GM23248 (cell line): ENCODE results near the gene HSP90AB1. TPM values are rescaled to one million over a fixed set of nuclear protein-coding genes. Genes with fewer than 3 reads are reported as not detected.

Experiments used
- DNase-seq: peaks from one replicate; pipeline ENCODE4 v3.0.0-alpha.2; 2015
- H2AFZ ChIP-seq: fragments of 200-600 bp; sonication (generic); 2 replicates; pipeline ENCODE4 v1.6.1; 2016; ENCODE audit warnings: antibody characterized with exemption
- H3F3A ChIP-seq: fragments of 200-600 bp; sonication (generic); 2 replicates; pipeline ENCODE4 v1.6.1; 2016; ENCODE audit warnings: mild to moderate bottlenecking, antibody characterized with exemption, mixed run types; ENCODE audit not compliant: insufficient read depth
- H3K27ac ChIP-seq: fragments of 200-600 bp; sonication (generic); 2 replicates; pipeline ENCODE4 v1.5.1; 2016; ENCODE audit warnings: mild to moderate bottlenecking
- H3K27me3 ChIP-seq: fragments of 200-600 bp; sonication (generic); replicated peaks from 2 replicates; pipeline ENCODE4 v1.6.1; 2016; ENCODE audit warnings: mild to moderate bottlenecking; ENCODE audit not compliant: insufficient read depth
- H3K36me3 ChIP-seq: fragments of 200-600 bp; sonication (generic); 2 replicates; pipeline ENCODE4 v1.6.1; 2016; ENCODE audit warnings: low read depth, mild to moderate bottlenecking
- H3K4me1 ChIP-seq: fragments of 200-600 bp; sonication (generic); 2 replicates; pipeline ENCODE4 v1.6.1; 2016; ENCODE audit warnings: mild to moderate bottlenecking; ENCODE audit not compliant: insufficient read depth
- H3K4me2 ChIP-seq: fragments of 200-600 bp; sonication (generic); one replicate; pipeline ENCODE4 v1.6.1; 2016; ENCODE audit warnings: mild to moderate bottlenecking; ENCODE audit not compliant: unreplicated experiment
- H3K4me3 ChIP-seq: fragments of 200-600 bp; sonication (generic); 2 replicates; pipeline ENCODE4 v1.5.1; 2016; ENCODE audit warnings: mild to moderate bottlenecking
- H3K79me2 ChIP-seq: fragments of 200-600 bp; sonication (generic); 2 replicates; pipeline ENCODE4 v1.6.1; 2016; ENCODE audit warnings: mild to moderate bottlenecking; ENCODE audit not compliant: insufficient read depth
- H3K9ac ChIP-seq: fragments of 200-600 bp; sonication (generic); 2 replicates; pipeline ENCODE4 v1.6.1; 2016; ENCODE audit warnings: mild to moderate bottlenecking
- H3K9me2 ChIP-seq: fragments of 200-600 bp; sonication (generic); 2 replicates; pipeline ENCODE4 v1.6.1; 2016; ENCODE audit warnings: mixed run types, mild to moderate bottlenecking, moderate library complexity; ENCODE audit not compliant: insufficient read depth
- H3K9me3 ChIP-seq: fragments of 200-600 bp; sonication (generic); one replicate; pipeline ENCODE4 v1.6.1; 2017; ENCODE audit warnings: low read depth
- H4K20me1 ChIP-seq: fragments of 200-600 bp; sonication (generic); 2 replicates; pipeline ENCODE4 v1.6.0; 2016; ENCODE audit not compliant: insufficient read depth
- EZH2 ChIP-seq: fragments of 200-600 bp; sonication (generic); IDR thresholded peaks from 2 replicates; pipeline ENCODE4 v1.6.1; 2018; ENCODE audit warnings: antibody characterized with exemption, mild to moderate bottlenecking; ENCODE audit not compliant: insufficient read depth, poor library complexity, severe bottlenecking
- EZH2phosphoT487 ChIP-seq: fragments of 200-600 bp; sonication (generic); IDR thresholded peaks from 2 replicates; pipeline ENCODE4 v1.6.1; 2018; ENCODE audit warnings: antibody characterized with exemption, moderate library complexity, mild to moderate bottlenecking, low read depth; ENCODE audit not compliant: insufficient read depth
- WGBS, 2 experiments: methylation state at CpG; one replicate each; pipeline ENCODE4 v1.1.6; 2015 to 2017; ENCODE audit warnings: low lambda C conversion rate in 2 of 2, low coverage in 1 of 2; ENCODE audit errors: missing lambda C conversion rate in 2 of 2; 5-methylcytosine and 5-hydroxymethylcytosine counted together
- in situ Hi-C: fragments of 300-500 bp; cut with MboI; formaldehyde crosslinking; loops from 2 replicates; pipeline ENCODE4 v1.15.0; 2020
- polyA plus RNA-seq: library from polyadenylated mRNA; unstranded; fragments of >200 nt; fragmentation: Nextera tagmentation; extraction: Ambion mirVana; gene quantifications from 2 replicates; pipeline ENCODE4 v1.2.1, GENCODE V29; 2016
- total RNA-seq: library from RNA; depleted of rRNA; stranded (reverse); fragments of >200 nt; shearing (Covaris generic); gene quantifications from 2 replicates; pipeline ENCODE4 v1.2.3, GENCODE V29; 2014

The HSP90AB1 gene
- total and polyA plus RNA-seq, 2 experiments from 2014 or later = 392 to 732 TPM

GRCh38 chr6:44297063-44298038 is 50.5 kb downstream of the HSP90AB1 start:
- Histone ChIP-seq H3K36me3 (no peaks in the 10 kb centered on the region; the same call in 1 of the 2 replicates), H3K27ac (no peak overlapping the region), H3K79me2 (no peaks in the 10 kb centered on the region), H2AFZ (no peak overlapping the region; the same call in 1 of the 2 replicates), H4K20me1 (no peaks in the 10 kb centered on the region), H3K4me1 (no peaks in the 10 kb centered on the region), H3K4me2 (peak overlapping the region; percentile 44), H3F3A (peaks cover 6% of the 10 kb centered on the region; the same call in 1 of the 2 replicates), H3K9ac (no peak overlapping the region), H3K9me3 (no peaks in the 10 kb centered on the region), H3K27me3 (peaks cover 49% of the 10 kb centered on the region), H3K4me3 (peak overlapping the region; percentile 62), H3K9me2 (no peaks in the 10 kb centered on the region)
- WGBS, 2 experiments = 2 to 3% methylated on average over 61 to 63 of the region's 86 CpGs
- DNase-seq = peak; percentile 65
- in situ Hi-C loops = no loop called here
- no peak for TF ChIP-seq EZH2
- 0 out of 2 replicates have a peak, but pooled peaks have one; percentile 19 for TF ChIP-seq EZH2phosphoT487

GRCh38 chr6:44298055-44298803 is 51.3 kb downstream of the HSP90AB1 start:
- in situ Hi-C loops = no loop called here

GRCh38 chr6:44298864-44299263 is 52.0 kb downstream of the HSP90AB1 start:
- in situ Hi-C loops = no loop called here
- Histone ChIP-seq H3K27me3 (peaks cover 43% of the 10 kb centered on the region), H3K9me2 (no peaks in the 10 kb centered on the region)

More at GRCh38 chr6:44298055-44298803, 51.3 kb downstream of the HSP90AB1 start:
- 12 to 13% methylated on average over 19 to 20 of the region's 20 CpGs for whole genome bisulfite sequencing, 2 experiments
- DNase-seq = peak; percentile 16
- no peak overlapping the region; the same call in 1 of the 2 replicates for H2AFZ ChIP-seq
- H3K9me3 ChIP-seq = no peaks in the 10 kb centered on the region
- TF ChIP-seq EZH2phosphoT487 = no peak
- TF ChIP-seq EZH2 = peak; percentile 76
- H3K9me2 ChIP-seq = no peaks in the 10 kb centered on the region
- no peak overlapping the region for H3K4me2 ChIP-seq
- peaks cover 43% of the 10 kb centered on the region for H3K27me3 ChIP-seq
- no peaks in the 10 kb centered on the region for H4K20me1 ChIP-seq
- H3K4me3 ChIP-seq = no peak overlapping the region
- H3F3A ChIP-seq = peaks cover 6% of the 10 kb centered on the region; the same call in 1 of the 2 replicates
- no peak overlapping the region for H3K27ac ChIP-seq
- no peaks in the 10 kb centered on the region for H3K79me2 ChIP-seq
- no peaks in the 10 kb centered on the region; the same call in 1 of the 2 replicates for H3K36me3 ChIP-seq
- H3K4me1 ChIP-seq = no peaks in the 10 kb centered on the region
- H3K9ac ChIP-seq = no peak overlapping the region

GRCh38 chr6:44300292-44300823 is 53.5 kb downstream of the HSP90AB1 start:
- H3K79me2 ChIP-seq = no peaks in the 10 kb centered on the region
- no peak overlapping the region for H3K9ac ChIP-seq
- no peaks in the 10 kb centered on the region; the same call in 1 of the 2 replicates for H3K36me3 ChIP-seq
- no peaks in the 10 kb centered on the region for H3K9me2 ChIP-seq
- no peak overlapping the region for H3K4me3 ChIP-seq
- no peak overlapping the region for H2AFZ ChIP-seq
- H3K4me2 ChIP-seq = no peak overlapping the region
- no peak for DNase-seq
- no peaks in the 10 kb centered on the region for H4K20me1 ChIP-seq
- H3K27ac ChIP-seq = no peak overlapping the region
- in situ Hi-C loops = no loop called here
- H3K9me3 ChIP-seq = no peaks in the 10 kb centered on the region
- H3F3A ChIP-seq = peaks cover 6% of the 10 kb centered on the region; the same call in 1 of the 2 replicates
- H3K27me3 ChIP-seq = peaks cover 32% of the 10 kb centered on the region
- WGBS, 2 experiments = 85 to 90% methylated on average over 7 of the region's 7 CpGs
- TF ChIP-seq EZH2 (no peak), EZH2phosphoT487 (no peak)
- H3K4me1 ChIP-seq = no peaks in the 10 kb centered on the region

More at GRCh38 chr6:44298864-44299263, 52.0 kb downstream of the HSP90AB1 start:
- Histone ChIP-seq H3K27ac (no peak overlapping the region), H3K4me3 (no peak overlapping the region), H3K9me3 (no peaks in the 10 kb centered on the region), H4K20me1 (no peaks in the 10 kb centered on the region), H3K4me1 (no peaks in the 10 kb centered on the region), H3K36me3 (no peaks in the 10 kb centered on the region; the same call in 1 of the 2 replicates), H2AFZ (no peak overlapping the region), H3K79me2 (no peaks in the 10 kb centered on the region), H3K9ac (no peak overlapping the region), H3F3A (peaks cover 6% of the 10 kb centered on the region; the same call in 1 of the 2 replicates), H3K4me2 (no peak overlapping the region)
- no peak for DNase-seq
- TF ChIP-seq EZH2 = no peak
- no peak for TF ChIP-seq EZH2phosphoT487
- 64 to 67% methylated on average over 3 of the region's 3 CpGs for WGBS, 2 experiments
